UCSD-AML1 (cell line): ENCODE results near the gene PLAAT3.
"Not testable (repeated sequence)": the region's sequence is repeated elsewhere in the genome, so short reads cannot be mapped to it uniquely, and the experiment has no call there.

Experiments
- DNase-seq: peaks from one replicate; lab custom pipeline; 2025; ENCODE audit not compliant: unreplicated experiment; lab: John Stamatoyannopoulos, UW

The PLAAT3 gene

GRCh38 chr11:63569570-63569969 is 44.7 kb downstream of the PLAAT3 start:
- no peak for DNase-seq

- DNase-seq, result no peak
These were observed 47.0 kb downstream of the PLAAT3 start for GRCh38 chr11:63567044-63567840.

- no peak for DNase-seq
These were observed 49.4 kb downstream of the PLAAT3 start for GRCh38 chr11:63564784-63565350.

GRCh38 chr11:63564056-63564774 is 50.0 kb downstream of the PLAAT3 start:
- no peak for DNase-seq

- DNase-seq, result no peak
These were observed 50.8 kb downstream of the PLAAT3 start, which contains the start of gene PLAAT2 for GRCh38 chr11:63563201-63564055. Gene PLAAT2, minus strand, starts transcription at chr11:63563379. Its CDS starts 55 bp downstream, at chr11:63563324.

GRCh38 chr11:63560506-63561180 is 53.6 kb downstream of the PLAAT3 start:
- DNase-seq, result no peak

GRCh38 chr11:63558459-63559157 is 55.6 kb downstream of the PLAAT3 start:
- no peak for DNase-seq

- DNase-seq, result no peak
These were observed 56.7 kb downstream of the PLAAT3 start for GRCh38 chr11:63557570-63557969.

- DNase-seq, result no peak
These were observed 57.7 kb downstream of the PLAAT3 start for GRCh38 chr11:63556404-63557013.

- DNase-seq, result no peak
These were observed 59.4 kb downstream of the PLAAT3 start for GRCh38 chr11:63554877-63555223.

GRCh38 chr11:63553759-63554158 is 60.5 kb downstream of the PLAAT3 start:
- no peak for DNase-seq

- no peak for DNase-seq
These were observed 61.3 kb downstream of the PLAAT3 start for GRCh38 chr11:63552921-63553320.

- no peak for DNase-seq
These were observed 62.4 kb downstream of the PLAAT3 start for GRCh38 chr11:63551889-63552266.

GRCh38 chr11:63551091-63551888 is 62.9 kb downstream of the PLAAT3 start:
- DNase-seq, result no peak

- DNase-seq, result not testable (repeated sequence)
These were observed 64.0 kb downstream of the PLAAT3 start for GRCh38 chr11:63550156-63550700.

GRCh38 chr11:63549411-63549810 is 64.8 kb downstream of the PLAAT3 start:
- DNase-seq, result no peak

- DNase-seq, result no peak
These were observed 66.1 kb downstream of the PLAAT3 start for GRCh38 chr11:63548178-63548577.

GRCh38 chr11:63547061-63547460 is 67.2 kb downstream of the PLAAT3 start:
- no peak for DNase-seq
